Central memory CD8-positive, alpha-beta T cell (primary cell): ENCODE results near the gene NT5M.

Experiments
- ATAC-seq: fragments of 150-1000 bp; cut with Tn5 transposase; replicated peaks from 2 replicates; pipeline ENCODE4 v1.10.0; 2022; ENCODE audit warnings: mild to moderate bottlenecking, moderate FRiP score, moderate number of reproducible peaks; ENCODE audit not compliant: poor library complexity, severe bottlenecking; ENCODE audit errors: extremely low read depth
- DNase-seq, 2 donors: peaks; one replicate each; pipeline ENCODE4 v3.0.0; 2021; ENCODE audit warnings: low spot score in 2 of 2
- H3K27ac Mint-ChIP-seq: one replicate; pipeline ENCODE4 v1.8.0; 2022; ENCODE audit warnings: low read depth, mild to moderate bottlenecking, moderate library complexity, mixed read lengths
- H3K27me3 Mint-ChIP-seq: one replicate; pipeline ENCODE4 v1.8.0; 2022; ENCODE audit warnings: mixed read lengths
- H3K36me3 Mint-ChIP-seq: one replicate; pipeline ENCODE4 v1.8.0; 2022; ENCODE audit warnings: mild to moderate bottlenecking, moderate library complexity, mixed read lengths; ENCODE audit not compliant: insufficient read depth
- H3K4me1 Mint-ChIP-seq: one replicate; pipeline ENCODE4 v1.8.0; 2022; ENCODE audit warnings: mixed read lengths
- H3K4me3 Mint-ChIP-seq: one replicate; pipeline ENCODE4 v1.8.0; 2022; ENCODE audit warnings: mild to moderate bottlenecking, moderate library complexity, mixed read lengths
- H3K9me3 Mint-ChIP-seq: one replicate; pipeline ENCODE4 v1.8.0; 2022; ENCODE audit warnings: mixed read lengths

The NT5M gene

DNA sequence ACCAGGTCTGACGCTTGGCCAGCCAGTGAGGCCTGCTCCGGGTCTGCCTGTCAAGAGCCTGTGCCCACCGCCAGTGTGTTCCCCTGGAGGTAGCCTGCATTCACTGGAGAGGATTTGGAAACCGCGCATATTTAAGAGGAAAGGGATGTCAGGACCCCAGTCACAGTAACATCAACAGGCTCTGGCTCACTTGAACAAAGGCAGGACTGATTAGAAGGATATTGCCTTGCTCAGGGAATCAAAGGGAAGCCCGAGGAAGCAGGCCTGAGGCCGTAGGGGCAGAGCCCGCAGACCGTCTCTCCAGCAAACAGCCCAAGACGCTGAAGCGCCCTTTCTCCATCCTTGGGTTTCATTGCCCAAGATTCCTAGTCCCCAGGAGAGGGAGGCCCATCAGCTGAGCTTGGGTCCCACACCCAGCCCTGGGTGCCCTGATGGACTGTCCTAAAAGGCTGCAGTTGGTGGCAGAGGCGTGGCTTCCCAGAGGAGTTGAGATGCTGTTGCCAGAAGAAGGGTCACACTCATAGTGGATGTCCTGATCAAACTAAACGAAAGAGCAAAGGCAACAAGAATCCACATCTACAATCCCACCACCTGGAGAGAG, 23.2 kb downstream of the NT5M start:
- H3K4me3 Mint-ChIP-seq, result no peak overlapping the region
- ATAC-seq (no peak), DNase-seq (no peak)
- no peak overlapping the region for H3K27ac Mint-ChIP-seq
- H3K36me3 Mint-ChIP-seq, result peaks cover 4% of the 10 kb centered on the region
- no peaks in the 10 kb centered on the region for H3K9me3 Mint-ChIP-seq
- no peaks in the 10 kb centered on the region for H3K27me3 Mint-ChIP-seq
- H3K4me1 Mint-ChIP-seq, result no peaks in the 10 kb centered on the region

GRCh38 chr17:17328251-17328650, 25.1 kb downstream of the NT5M start:
- ATAC-seq (no peak), DNase-seq (no peak)
- Mint-ChIP-seq H3K36me3 (peaks cover 4% of the 10 kb centered on the region), H3K4me1 (no peaks in the 10 kb centered on the region), H3K4me3 (no peak overlapping the region), H3K27ac (no peak overlapping the region), H3K9me3 (no peaks in the 10 kb centered on the region), H3K27me3 (no peaks in the 10 kb centered on the region)

GRCh38 chr17:17341452-17341851, 38.3 kb downstream of the NT5M start:
- Mint-ChIP-seq H3K27me3 (no peaks in the 10 kb centered on the region), H3K9me3 (no peaks in the 10 kb centered on the region), H3K4me1 (no peaks in the 10 kb centered on the region), H3K27ac (no peak overlapping the region), H3K4me3 (no peak overlapping the region), H3K36me3 (peaks cover 5% of the 10 kb centered on the region)
- no peak for DNase-seq
- no peak for ATAC-seq

GRCh38 chr17:17342242-17342945, 39.2 kb downstream of the NT5M start:
- Mint-ChIP-seq H3K36me3 (peaks cover 5% of the 10 kb centered on the region), H3K4me1 (no peaks in the 10 kb centered on the region), H3K4me3 (no peak overlapping the region), H3K27me3 (no peaks in the 10 kb centered on the region), H3K27ac (no peak overlapping the region), H3K9me3 (no peaks in the 10 kb centered on the region)
- DNase-seq (no peak), ATAC-seq (no peak)

GRCh38 chr17:17343160-17343735, 40.1 kb downstream of the NT5M start:
- Mint-ChIP-seq H3K4me3 (no peak overlapping the region), H3K4me1 (no peaks in the 10 kb centered on the region), H3K27me3 (no peaks in the 10 kb centered on the region), H3K36me3 (peaks cover 5% of the 10 kb centered on the region), H3K27ac (no peak overlapping the region), H3K9me3 (no peaks in the 10 kb centered on the region)
- ATAC-seq (no peak), DNase-seq (no peak)

DNA sequence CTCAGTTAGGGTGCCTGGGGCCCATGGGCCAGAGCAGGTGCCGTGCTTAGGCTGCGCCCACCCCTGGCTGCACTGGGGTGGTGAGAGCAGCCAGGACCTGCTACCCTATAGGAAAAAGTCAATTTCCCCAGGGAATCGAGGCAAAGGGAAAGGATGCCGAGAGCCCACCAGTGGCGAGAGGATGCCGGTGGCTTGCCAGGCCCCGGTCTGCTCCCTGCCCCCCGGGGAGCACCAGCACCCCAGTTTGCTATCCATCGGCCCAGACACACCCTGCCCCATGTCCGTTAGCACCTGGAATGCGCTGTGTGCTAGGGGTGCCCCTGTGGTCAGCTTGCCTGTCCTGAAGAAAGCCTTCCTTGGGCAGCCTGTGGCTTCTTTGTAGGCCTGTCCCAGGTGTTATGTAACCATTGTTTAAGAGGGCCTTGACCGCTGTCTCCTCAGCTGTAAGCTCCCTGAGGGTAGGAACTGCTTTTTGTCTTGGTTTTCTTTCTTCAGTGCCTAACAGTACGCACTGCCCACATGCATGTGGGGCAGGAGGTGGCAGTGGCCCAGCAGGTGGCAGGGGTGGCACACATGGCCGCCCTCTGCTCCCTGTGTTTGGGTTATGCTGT, 40.8 kb downstream of the NT5M start:
- Mint-ChIP-seq H3K36me3 (peaks cover 5% of the 10 kb centered on the region), H3K4me3 (no peak overlapping the region), H3K9me3 (no peaks in the 10 kb centered on the region), H3K27me3 (no peaks in the 10 kb centered on the region), H3K4me1 (no peaks in the 10 kb centered on the region), H3K27ac (no peak overlapping the region)
- no peak for DNase-seq
- no peak for ATAC-seq

DNA sequence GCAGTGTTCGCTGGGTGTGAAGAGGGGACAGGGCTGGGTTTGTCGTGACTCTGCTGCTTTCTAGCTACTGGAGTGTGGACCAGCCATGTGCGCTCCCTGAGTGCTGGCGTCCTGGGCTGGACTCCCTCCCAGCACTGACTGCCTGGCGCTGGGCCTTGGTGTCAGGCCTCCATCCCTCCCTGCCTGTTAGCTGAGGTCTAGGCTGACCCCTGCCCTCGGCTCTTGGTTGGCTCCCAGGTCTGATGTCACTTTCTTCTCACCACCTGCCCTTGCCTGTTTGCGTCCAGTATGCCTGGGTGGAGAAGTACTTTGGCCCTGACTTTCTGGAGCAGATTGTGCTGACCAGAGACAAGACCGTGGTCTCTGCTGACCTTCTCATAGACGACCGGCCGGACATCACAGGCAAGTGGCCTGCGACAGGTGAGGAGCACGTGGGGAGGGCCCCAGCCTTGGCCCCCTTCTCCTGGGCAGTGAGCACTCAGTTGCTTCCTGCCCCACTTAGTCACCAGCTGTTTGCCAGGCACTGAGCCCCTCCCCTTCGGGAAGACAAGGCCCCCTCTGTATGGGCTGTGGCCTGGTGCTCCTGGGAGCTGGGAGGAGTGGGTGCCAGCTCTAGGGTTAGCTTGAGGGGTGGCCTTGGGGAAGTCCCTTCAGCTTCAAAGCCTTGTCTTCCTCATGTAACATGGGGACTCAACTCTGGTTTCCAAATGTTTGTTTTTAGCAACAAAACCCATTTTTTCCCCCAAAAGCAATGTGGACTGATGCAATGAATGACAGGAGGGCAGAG, 41.5 kb downstream of the NT5M start:
- no peaks in the 10 kb centered on the region for H3K9me3 Mint-ChIP-seq
- no peak overlapping the region for H3K4me3 Mint-ChIP-seq
- no peaks in the 10 kb centered on the region for H3K27me3 Mint-ChIP-seq
- H3K36me3 Mint-ChIP-seq, result peaks cover 5% of the 10 kb centered on the region
- DNase-seq (no peak), ATAC-seq (no peak)
- no peaks in the 10 kb centered on the region for H3K4me1 Mint-ChIP-seq
- H3K27ac Mint-ChIP-seq, result no peak overlapping the region

- H3K4me1 Mint-ChIP-seq, result no peaks in the 10 kb centered on the region
- no peak for DNase-seq
- H3K36me3 Mint-ChIP-seq, result peaks cover 5% of the 10 kb centered on the region
- H3K27me3 Mint-ChIP-seq, result no peaks in the 10 kb centered on the region
- no peak overlapping the region for H3K4me3 Mint-ChIP-seq
- ATAC-seq, result no peak
- H3K9me3 Mint-ChIP-seq, result no peaks in the 10 kb centered on the region
- H3K27ac Mint-ChIP-seq, result no peak overlapping the region
Measured at GRCh38 chr17:17345294-17345597, 42.1 kb downstream of the NT5M start.

GRCh38 chr17:17345686-17346427, 42.7 kb downstream of the NT5M start:
- DNase-seq, result no peak
- no peaks in the 10 kb centered on the region for H3K9me3 Mint-ChIP-seq
- H3K27ac Mint-ChIP-seq, result no peak overlapping the region
- H3K27me3 Mint-ChIP-seq, result no peaks in the 10 kb centered on the region
- H3K4me1 Mint-ChIP-seq, result no peaks in the 10 kb centered on the region
- peaks cover 5% of the 10 kb centered on the region for H3K36me3 Mint-ChIP-seq
- H3K4me3 Mint-ChIP-seq, result no peak overlapping the region
- no peak for ATAC-seq

GRCh38 chr17:17346428-17347233, 43.5 kb downstream of the NT5M start:
- DNase-seq (no peak), ATAC-seq (no peak)
- Mint-ChIP-seq H3K4me1 (no peaks in the 10 kb centered on the region), H3K4me3 (no peak overlapping the region), H3K36me3 (peaks cover 2% of the 10 kb centered on the region), H3K27ac (no peak overlapping the region), H3K9me3 (no peaks in the 10 kb centered on the region), H3K27me3 (peaks cover under 1% of the 10 kb centered on the region)

DNA sequence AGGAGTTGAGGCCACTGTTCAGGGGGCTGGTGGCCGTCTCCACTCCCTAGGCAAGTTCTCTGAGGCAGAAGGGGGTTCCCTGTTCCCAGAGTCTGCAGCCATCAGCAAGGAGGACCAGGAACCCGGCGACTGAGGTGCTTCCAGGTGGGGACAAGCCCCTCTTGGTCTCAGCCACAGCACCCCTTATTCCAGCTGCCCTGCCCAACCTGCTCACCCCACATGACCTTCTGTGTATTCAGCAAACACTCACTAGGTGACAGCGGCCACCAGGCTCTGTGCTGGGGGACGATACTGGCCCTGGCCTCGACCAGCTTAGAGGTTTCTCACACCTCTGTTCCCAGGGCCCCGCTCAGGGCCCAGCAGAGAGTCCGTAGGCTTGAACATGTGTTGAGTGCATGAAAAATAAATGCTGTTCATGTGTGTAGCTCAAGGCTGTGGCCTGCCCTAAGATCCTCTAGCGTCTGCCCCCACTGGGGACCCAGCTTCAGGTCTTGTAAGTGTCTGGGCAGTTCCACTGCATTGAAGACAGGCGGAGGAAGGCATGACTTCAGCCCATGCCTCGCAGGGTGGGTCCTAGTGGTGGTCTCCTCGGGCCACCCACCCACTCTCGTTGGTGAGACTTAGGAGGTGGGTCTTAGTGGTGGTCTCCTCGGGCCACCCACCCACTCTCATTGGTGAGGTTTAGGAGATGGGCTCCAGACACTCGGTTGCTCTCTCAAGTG, 44.2 kb downstream of the NT5M start:
- Mint-ChIP-seq H3K4me1 (no peaks in the 10 kb centered on the region), H3K9me3 (no peaks in the 10 kb centered on the region), H3K27ac (no peak overlapping the region), H3K36me3 (peaks cover 2% of the 10 kb centered on the region), H3K27me3 (peaks cover 8% of the 10 kb centered on the region), H3K4me3 (no peak overlapping the region)
- ATAC-seq, result no peak
- DNase-seq, result no peak
